Fibroblast of skin of abdomen (primary cell): ENCODE results near the gene FLNA.
"Not testable (repeated sequence)": the region's sequence is repeated elsewhere in the genome, so short reads cannot be mapped to it uniquely, and the experiment has no call there.

Experiments
- DNase-seq: peaks from one replicate; pipeline ENCODE4 v3.0.0-alpha.2; 2013

The FLNA gene

GRCh38 chrX:154302998-154303397 is 71.4 kb downstream of the FLNA start:
- DNase-seq, result not testable (repeated sequence)

- no peak for DNase-seq
Measured at GRCh38 chrX:154300816-154301215, 73.6 kb downstream of the FLNA start.
